Hematopoietic multipotent progenitor cell (in vitro differentiated cells): ENCODE data around the gene HSPB6. TPM values are rescaled to one million over a fixed set of nuclear protein-coding genes. Genes with fewer than 3 reads are reported as not detected.

Source experiments
- DNase-seq, 3 donors: peaks; one replicate each; pipeline ENCODE4 v3.0.0-alpha.2; 2011 to 2015; ENCODE audit warnings: low read depth in 2 of 3, low spot score in 2 of 3
- total RNA-seq: library from RNA; depleted of rRNA; stranded (reverse); fragments of >200 nt; gene quantifications from one replicate; pipeline ENCODE4 v1.2.3, GENCODE V29; 2012

The HSPB6 gene
- total RNA-seq, 1 donor, result 0.27 TPM

DNA sequence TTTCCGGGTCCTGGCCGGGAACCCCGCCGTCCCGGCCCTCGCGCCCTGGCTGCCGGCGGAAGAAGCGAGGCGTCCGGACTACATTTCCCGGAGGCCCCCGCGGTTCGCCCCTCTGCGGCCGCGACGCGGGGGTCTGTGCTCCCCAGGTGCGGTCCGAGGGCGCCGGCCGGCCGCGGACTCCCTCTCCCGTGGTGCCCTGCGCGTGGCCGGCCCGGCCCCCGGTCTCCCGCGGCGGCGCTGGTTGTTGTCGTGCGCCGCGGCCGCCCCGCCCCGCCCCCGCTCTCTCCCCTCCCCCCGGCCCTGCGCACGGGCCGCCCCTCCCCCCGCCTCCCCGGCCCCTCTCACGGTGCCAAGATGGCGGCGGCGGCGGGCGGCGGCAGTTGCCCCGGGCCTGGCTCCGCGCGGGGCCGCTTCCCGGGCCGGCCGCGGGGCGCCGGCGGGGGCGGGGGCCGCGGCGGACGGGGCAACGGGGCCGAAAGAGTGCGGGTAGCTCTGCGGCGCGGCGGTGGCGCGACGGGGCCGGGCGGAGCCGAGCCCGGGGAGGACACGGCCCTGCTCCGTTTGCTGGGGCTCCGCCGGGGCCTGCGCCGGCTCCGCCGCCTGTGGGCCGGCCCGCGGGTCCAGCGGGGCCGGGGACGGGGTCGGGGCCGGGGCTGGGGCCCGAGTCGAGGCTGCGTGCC is 39.0 kb downstream of the HSPB6 start, which contains the start of gene KMT2B:
TSS of gene KMT2B (plus strand) at position 339 of the 680 bp plus-strand sequence. CDS start at position 355, 16 bp downstream.
- DNase-seq, result peak in 1 of 3 donors; percentile 84

DNA sequence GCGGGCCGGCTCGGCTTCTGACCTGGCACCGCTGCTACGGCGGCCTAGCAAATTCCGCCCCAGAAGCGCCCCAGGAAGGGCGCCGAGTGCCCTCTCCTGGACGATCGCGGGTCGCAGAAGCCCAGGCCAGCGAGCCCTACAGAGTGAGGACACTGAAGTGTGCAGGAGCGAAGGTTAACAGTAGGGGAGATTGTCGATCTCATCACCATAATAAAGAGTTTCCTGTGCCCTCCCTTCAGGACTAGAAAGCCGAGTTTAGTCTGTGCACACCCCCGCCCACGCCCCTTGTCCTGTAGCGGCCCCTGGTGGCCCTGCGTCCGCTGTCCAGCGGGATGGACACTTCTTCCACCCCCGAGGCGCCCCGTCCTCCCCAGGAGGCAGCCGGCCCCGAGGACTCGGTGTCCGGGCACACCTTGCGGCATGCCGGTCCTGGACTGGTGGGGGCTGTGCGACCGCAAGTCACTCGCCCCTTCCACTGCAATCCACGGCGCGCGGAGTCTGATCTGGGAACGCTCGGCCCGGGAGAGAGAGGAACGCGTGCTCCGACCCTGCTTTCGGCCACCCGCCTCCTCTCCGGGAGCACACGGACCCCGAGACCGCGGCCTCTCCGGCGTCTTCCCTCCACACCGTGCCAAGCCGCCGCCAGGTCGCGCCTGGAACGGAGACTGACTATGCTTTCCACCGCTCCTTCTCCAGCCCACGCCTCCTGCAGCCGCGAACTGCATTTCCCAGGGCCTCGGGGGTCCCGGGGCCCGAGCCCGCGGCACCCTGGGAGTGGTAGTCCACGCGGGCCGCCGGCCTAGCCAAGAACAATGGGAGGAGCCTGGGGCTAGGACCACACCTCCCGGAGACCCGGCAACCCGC is 39.8 kb downstream of the HSPB6 start:
- peak; percentile 51 to 97 (median 96) for DNase-seq

DNA sequence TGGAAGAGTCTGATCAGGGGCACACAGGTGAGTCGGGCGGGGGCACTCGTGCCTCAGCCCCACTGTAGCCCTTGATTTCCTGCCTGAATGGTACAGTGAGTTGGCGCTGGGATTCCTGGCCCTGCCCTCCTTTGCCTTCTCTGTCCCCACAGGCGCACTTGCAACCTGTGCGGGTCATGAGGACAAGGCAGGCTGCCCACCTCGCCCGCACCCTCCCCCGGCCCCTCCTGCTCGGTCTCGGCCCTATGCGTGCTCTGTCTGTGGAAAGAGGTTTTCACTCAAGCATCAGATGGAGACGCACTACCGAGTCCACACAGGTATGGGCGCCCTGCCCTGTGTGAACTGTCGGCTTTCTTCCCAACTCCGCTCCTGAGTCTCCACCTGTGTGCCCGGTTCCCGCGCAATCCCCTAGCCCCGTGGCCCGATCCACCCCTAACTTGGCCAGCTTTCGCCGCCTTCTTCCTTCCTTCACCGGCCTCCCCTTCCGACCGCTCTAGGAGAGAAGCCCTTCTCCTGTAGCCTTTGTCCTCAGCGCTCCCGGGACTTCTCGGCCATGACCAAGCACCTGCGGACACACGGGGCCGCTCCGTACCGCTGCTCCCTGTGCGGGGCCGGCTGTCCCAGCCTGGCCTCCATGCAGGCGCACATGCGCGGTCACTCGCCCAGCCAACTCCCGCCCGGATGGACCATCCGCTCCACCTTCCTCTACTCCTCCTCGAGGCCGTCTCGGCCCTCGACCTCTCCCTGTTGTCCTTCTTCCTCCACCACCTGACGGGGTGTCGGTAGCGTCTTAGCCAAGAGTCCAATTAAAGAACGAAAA is 40.6 kb downstream of the HSPB6 start:
- DNase-seq, result no peak

- DNase-seq, result no peak
Observed at GRCh38 chr19:35715355-35715809, 41.4 kb downstream of the HSPB6 start.

GRCh38 chr19:35714601-35715354 is 42.1 kb downstream of the HSPB6 start:
- no peak for DNase-seq

DNA sequence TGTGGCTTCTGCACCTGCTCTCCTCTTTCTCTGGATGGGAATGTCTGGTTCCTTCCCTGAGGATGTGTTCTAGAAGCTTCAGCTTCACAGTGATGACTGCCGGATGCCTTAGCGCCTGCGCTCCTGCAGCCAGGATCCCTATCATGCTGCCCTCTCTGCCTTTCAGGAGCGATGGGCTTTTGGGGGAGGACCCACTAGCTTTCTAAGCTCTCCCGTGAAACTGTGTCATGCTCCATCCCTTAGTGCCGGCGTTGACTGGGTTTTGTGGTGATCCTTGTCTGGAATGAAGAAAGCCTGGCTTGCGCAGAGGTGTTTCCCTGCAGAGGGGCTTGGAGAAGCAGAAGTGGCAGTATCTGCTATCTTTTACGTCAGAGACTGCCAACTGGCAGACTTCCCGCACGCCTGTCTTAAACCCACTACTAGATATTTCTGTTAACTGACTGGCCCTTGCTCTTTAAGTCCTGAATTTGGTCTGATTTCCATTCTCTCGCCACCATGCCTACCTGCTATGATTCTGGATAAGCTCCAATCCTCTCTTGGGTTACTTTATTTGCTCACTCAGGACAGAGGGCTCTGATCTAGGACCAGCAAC is 42.8 kb downstream of the HSPB6 start:
- no peak for DNase-seq

- no peak for DNase-seq
Observed at GRCh38 chr19:35713506-35713850, 43.4 kb downstream of the HSPB6 start.

DNA sequence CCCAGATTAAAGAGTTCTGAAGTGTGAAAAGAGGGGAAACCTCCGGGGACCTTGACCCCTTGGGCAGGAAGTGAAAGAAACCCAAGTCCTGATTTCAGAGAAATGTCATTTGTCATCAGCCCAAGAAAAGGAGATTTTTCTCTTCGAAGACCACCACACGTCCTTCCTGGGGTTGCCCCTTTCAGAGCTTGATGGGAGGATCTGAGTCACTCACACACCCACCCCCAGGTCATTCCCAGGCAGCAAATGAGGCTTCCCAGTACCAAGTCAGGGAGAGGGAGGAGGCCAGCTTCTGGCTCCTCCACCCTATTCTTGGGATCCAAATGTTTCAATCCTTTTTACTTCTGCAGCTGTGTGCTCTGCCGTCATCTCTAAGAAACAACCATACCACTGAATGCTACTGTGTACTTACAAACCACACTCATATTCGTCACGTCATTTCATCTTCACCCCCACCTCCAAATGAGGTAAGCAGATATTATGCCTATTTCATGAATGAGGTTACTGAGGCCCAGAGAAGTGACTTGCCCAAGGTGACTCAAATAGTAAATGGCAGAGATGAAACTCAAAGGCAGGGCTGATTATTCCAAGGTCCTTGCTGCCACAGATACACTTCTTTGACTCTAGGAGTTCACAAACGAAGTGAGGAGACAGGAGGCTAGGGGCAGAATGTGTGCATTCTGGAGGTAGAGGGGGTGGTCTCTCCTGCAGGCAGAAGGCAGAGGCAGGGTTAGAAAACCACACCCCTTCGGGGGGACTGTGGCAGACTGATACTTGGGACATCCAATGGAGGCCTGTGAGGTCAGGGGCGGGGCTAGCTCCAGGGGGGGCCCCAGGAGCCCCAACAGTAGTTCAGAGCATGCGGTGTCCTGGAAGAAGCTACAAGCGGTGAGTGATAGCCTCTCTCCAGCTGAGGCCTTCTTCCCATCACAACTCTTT is 44.0 kb downstream of the HSPB6 start:
- DNase-seq, result no peak

GRCh38 chr19:35710784-35711723 is 45.8 kb downstream of the HSPB6 start:
- no peak for DNase-seq

GRCh38 chr19:35708391-35708790 is 48.4 kb downstream of the HSPB6 start:
- DNase-seq, result no peak

Other genes starting within 250 kb of the HSPB6 start
- gene DMKN, start 243.4 kb downstream of the HSPB6 start, total RNA-seq, result 1.6 TPM
- not detected for gene SBSN, start 228.7 kb downstream of the HSPB6 start, total RNA-seq
- gene GAPDHS, start 223.6 kb downstream of the HSPB6 start, total RNA-seq, result not detected
- gene TMEM147, start 211.4 kb downstream of the HSPB6 start, total RNA-seq, result 71.9 TPM
- not detected for gene ATP4A, start 193.4 kb downstream of the HSPB6 start, total RNA-seq
- gene PMIS2, start 170.9 kb downstream of the HSPB6 start, total RNA-seq, result not detected
- gene HAUS5, start 144.3 kb downstream of the HSPB6 start, total RNA-seq, result 23.4 TPM
- gene RBM42, start 128.0 kb downstream of the HSPB6 start, total RNA-seq, result 47.7 TPM
- gene ETV2, start 115.3 kb downstream of the HSPB6 start, total RNA-seq, result 1.1 TPM
- gene COX6B1, start 108.7 kb downstream of the HSPB6 start, total RNA-seq, result 399 TPM
- gene UPK1A, start 90.5 kb downstream of the HSPB6 start, total RNA-seq, result not detected
- gene ZBTB32, start 52.5 kb downstream of the HSPB6 start, total RNA-seq, result under 0.01 TPM
- gene KMT2B, start 39.0 kb downstream of the HSPB6 start, total RNA-seq, result 28.8 TPM
- gene IGFLR1, start 14.6 kb downstream of the HSPB6 start, total RNA-seq, result 18.9 TPM
- gene U2AF1L4, start 11.6 kb downstream of the HSPB6 start, total RNA-seq, result 12.1 TPM
- gene PSENEN, start 11.4 kb downstream of the HSPB6 start, total RNA-seq, result 14.3 TPM
- gene LIN37, start 8.5 kb downstream of the HSPB6 start, total RNA-seq, result 11.6 TPM
- gene PROSER3, start 1.1 kb upstream of the HSPB6 start, total RNA-seq, result 13.5 TPM
- 37.2 TPM for gene ARHGAP33, start 18.5 kb upstream of the HSPB6 start, total RNA-seq
- gene PRODH2, start 55.8 kb upstream of the HSPB6 start, total RNA-seq, result not detected
- gene NPHS1, start 95.5 kb upstream of the HSPB6 start, total RNA-seq, result not detected
- not detected for gene KIRREL2, start 99.9 kb upstream of the HSPB6 start, total RNA-seq
- not detected for gene APLP1, start 111.5 kb upstream of the HSPB6 start, total RNA-seq
- gene NFKBID, start 143.5 kb upstream of the HSPB6 start, total RNA-seq, result 50.1 TPM
- gene HCST, start 145.5 kb upstream of the HSPB6 start, total RNA-seq, result 63.3 TPM
- gene TYROBP, start 151.3 kb upstream of the HSPB6 start, total RNA-seq, result 25.0 TPM
- gene LRFN3, start 179.3 kb upstream of the HSPB6 start, total RNA-seq, result 2.4 TPM
- 34.7 TPM for gene SDHAF1, start 238.2 kb upstream of the HSPB6 start, total RNA-seq